Heart left ventricle (tissue), 13 donors: ENCODE data around the gene SDSL.

Source experiments
- POLR2A ChIP-seq, 2 donors: fragments of 450-650 bp; IDR thresholded peaks; one replicate each; pipeline ENCODE4 v1.6.1; 2017; ENCODE audit warnings: antibody characterized with exemption in 2 of 2, mild to moderate bottlenecking in 2 of 2, moderate library complexity in 2 of 2
- TF ChIP-seq, protein P1 (sequence below), 12 donors: fragments of 200-600 bp; sonication (generic) in 4 of 12; IDR thresholded peaks; one replicate each; pipeline versions ENCODE4 v1.5.0 to v1.8.0; 2018 to 2022; ENCODE audit warnings: antibody characterized with exemption in 12 of 12, mild to moderate bottlenecking in 5 of 12
- donor health status: ischemic (EF 13 %, LVEDD 7.1; RV severe dilation, severe dysfunction).
- donor health status: DM: no; HTN: yes; CAD: no.
- donor health status: DM: no; HTN: no; CAD: no.
- donor health status: ischemic (EF 25% LVEDD 6.9; RV normal size, moderate dysfunction).
- donor health status: ischemic (EF 25% LVEDD 5.7; RV mildly dilated, moderate dysfunction).
- donor health status: ischemic (EF 35%, LVEDD 5.7; RV mildly dilated, moderate dysfunction).
- donor health status: nonischemic (EF 11% LVEDD 7.7; RV severe dilation, severe dysfunction).
- donor health status: DM: yes; HTN: yes; CAD: no.
- donor health status: PGD.
- donor health status: ischemic (EF 29% LVEDD 5.4; RV normal size, mild dysfunction).
- donor health status: nonischemic (EF 23%, LVEDD 6.1; RV moderate dilation, normal function).

DNA sequence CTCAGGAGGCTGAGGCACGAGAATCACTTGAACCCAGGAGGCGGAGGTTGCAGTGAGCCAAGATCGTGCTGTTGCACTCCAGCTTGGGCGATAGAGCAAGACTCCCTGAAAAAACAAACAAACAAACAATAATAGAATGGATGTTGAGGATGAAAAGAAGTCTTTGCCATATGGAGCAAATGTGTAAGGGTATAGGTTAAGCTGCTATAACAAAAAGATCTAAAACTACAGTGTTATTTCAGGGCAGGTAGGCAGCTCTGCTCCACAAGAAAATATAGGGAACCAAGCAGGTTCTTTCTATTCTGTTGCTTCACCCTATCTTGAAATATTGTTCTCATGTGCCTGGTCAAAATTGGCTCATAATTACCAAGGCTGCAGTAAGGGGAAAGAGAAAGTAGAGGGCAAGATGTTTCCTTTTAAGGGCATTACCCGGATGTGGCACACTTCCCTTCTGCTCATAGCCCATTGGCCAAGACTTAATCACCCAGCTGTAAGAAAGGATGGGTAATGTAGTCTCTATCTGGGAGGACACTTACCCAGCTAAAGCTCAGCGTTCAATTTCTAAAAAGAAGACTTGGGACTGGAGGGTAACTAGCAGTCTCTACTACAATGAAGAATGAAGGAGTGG is 23.5 kb downstream of the SDSL start:
- TF ChIP-seq, protein P1, sequence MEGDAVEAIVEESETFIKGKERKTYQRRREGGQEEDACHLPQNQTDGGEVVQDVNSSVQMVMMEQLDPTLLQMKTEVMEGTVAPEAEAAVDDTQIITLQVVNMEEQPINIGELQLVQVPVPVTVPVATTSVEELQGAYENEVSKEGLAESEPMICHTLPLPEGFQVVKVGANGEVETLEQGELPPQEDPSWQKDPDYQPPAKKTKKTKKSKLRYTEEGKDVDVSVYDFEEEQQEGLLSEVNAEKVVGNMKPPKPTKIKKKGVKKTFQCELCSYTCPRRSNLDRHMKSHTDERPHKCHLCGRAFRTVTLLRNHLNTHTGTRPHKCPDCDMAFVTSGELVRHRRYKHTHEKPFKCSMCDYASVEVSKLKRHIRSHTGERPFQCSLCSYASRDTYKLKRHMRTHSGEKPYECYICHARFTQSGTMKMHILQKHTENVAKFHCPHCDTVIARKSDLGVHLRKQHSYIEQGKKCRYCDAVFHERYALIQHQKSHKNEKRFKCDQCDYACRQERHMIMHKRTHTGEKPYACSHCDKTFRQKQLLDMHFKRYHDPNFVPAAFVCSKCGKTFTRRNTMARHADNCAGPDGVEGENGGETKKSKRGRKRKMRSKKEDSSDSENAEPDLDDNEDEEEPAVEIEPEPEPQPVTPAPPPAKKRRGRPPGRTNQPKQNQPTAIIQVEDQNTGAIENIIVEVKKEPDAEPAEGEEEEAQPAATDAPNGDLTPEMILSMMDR (IDR thresholded peaks at IDR 0.05): no peak
- TF ChIP-seq POLR2A (IDR thresholded peaks at IDR 0.05): no peak
